Nephron (organoid): ENCODE results near the gene CCNL2.
"Not testable (repeated sequence)": the region's sequence is repeated elsewhere in the genome, so short reads cannot be mapped to it uniquely, and the experiment has no call there.

Source experiments
- H3K27ac Mint-ChIP-seq, 3 experiments: 2 replicates each; pipeline ENCODE4 v1.8.0; 2020; ENCODE audit warnings: mixed read lengths in 3 of 3, mild to moderate bottlenecking in 2 of 3, moderate library complexity in 1 of 3
- H3K27me3 Mint-ChIP-seq: 2 replicates; pipeline ENCODE4 v1.8.0; 2021; ENCODE audit warnings: low read depth, mild to moderate bottlenecking, moderate library complexity, mixed read lengths
- H3K36me3 Mint-ChIP-seq: 2 replicates; pipeline ENCODE4 v1.8.0; 2020; ENCODE audit warnings: low read depth, mixed read lengths
- H3K4me1 Mint-ChIP-seq: 2 replicates; pipeline ENCODE4 v1.8.0; 2020; ENCODE audit warnings: mixed read lengths
- H3K4me3 Mint-ChIP-seq, 3 experiments: 2 replicates each; pipeline ENCODE4 v1.8.0; 2020; ENCODE audit warnings: mild to moderate bottlenecking in 3 of 3, mixed read lengths in 3 of 3, moderate library complexity in 2 of 3
- H3K9me3 Mint-ChIP-seq: 2 replicates; pipeline ENCODE4 v1.8.0; 2020; ENCODE audit warnings: mixed read lengths
- TF ChIP-seq, protein P1 (sequence below), 3 experiments: fragments of 200-600 bp; sonication (generic); IDR thresholded peaks; one replicate each; pipeline ENCODE4 v1.5.0; 2021; ENCODE audit warnings: antibody characterized with exemption in 3 of 3; ENCODE audit not compliant: unreplicated experiment in 3 of 3

Gene CCNL2

DNA sequence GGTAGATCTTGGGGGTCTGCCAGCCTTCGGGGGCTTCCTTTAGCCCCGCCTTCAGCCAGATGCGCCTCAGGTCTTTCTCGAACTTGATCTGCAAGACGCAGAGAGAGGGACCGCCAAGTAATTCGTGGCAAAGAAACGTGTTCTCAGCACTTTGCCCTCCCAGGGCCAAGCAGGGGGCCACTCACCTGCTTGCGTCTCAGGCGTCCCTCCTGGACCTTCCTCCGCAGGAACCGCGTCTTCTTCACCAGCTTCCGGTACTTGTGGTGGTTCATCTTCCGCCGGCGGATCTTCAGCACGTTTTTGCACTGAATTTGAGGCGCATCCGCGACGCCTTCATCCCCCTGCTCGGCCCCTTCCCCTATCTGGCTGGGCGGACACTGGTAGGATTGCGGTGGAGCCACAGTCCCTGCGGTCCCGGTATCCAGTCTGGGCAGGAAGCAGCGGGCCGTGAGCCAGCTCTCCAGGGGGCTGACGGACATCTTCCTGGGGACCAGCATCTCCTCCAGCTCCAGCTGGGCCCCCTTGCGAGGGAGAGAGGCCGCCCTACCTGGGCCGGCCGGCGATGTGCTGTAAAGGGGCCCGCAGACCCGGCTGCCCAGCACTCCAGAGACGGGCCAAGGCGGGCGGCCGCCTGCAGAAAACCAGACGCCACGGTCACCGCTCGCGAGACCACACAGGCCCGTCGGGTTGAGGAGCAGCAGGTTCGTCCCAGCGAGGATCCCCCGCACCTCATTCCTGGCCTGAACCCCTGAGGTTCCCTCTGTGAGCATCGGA is 25.1 kb downstream of the CCNL2 start:
- no peaks in the 10 kb centered on the region for H3K27me3 Mint-ChIP-seq
- no peak overlapping the region for H3K27ac Mint-ChIP-seq
- TF ChIP-seq, protein P1, sequence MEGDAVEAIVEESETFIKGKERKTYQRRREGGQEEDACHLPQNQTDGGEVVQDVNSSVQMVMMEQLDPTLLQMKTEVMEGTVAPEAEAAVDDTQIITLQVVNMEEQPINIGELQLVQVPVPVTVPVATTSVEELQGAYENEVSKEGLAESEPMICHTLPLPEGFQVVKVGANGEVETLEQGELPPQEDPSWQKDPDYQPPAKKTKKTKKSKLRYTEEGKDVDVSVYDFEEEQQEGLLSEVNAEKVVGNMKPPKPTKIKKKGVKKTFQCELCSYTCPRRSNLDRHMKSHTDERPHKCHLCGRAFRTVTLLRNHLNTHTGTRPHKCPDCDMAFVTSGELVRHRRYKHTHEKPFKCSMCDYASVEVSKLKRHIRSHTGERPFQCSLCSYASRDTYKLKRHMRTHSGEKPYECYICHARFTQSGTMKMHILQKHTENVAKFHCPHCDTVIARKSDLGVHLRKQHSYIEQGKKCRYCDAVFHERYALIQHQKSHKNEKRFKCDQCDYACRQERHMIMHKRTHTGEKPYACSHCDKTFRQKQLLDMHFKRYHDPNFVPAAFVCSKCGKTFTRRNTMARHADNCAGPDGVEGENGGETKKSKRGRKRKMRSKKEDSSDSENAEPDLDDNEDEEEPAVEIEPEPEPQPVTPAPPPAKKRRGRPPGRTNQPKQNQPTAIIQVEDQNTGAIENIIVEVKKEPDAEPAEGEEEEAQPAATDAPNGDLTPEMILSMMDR (IDR thresholded peaks at IDR 0.05; ENCODE audit: unreplicated experiment in 3 of 3) = no peak
- peak overlapping the region; percentile 86 to 91 (median 88) for H3K4me3 Mint-ChIP-seq
- H3K36me3 Mint-ChIP-seq = no peaks in the 10 kb centered on the region
- H3K4me1 Mint-ChIP-seq = peaks cover 6% of the 10 kb centered on the region
- H3K9me3 Mint-ChIP-seq = no peaks in the 10 kb centered on the region

DNA sequence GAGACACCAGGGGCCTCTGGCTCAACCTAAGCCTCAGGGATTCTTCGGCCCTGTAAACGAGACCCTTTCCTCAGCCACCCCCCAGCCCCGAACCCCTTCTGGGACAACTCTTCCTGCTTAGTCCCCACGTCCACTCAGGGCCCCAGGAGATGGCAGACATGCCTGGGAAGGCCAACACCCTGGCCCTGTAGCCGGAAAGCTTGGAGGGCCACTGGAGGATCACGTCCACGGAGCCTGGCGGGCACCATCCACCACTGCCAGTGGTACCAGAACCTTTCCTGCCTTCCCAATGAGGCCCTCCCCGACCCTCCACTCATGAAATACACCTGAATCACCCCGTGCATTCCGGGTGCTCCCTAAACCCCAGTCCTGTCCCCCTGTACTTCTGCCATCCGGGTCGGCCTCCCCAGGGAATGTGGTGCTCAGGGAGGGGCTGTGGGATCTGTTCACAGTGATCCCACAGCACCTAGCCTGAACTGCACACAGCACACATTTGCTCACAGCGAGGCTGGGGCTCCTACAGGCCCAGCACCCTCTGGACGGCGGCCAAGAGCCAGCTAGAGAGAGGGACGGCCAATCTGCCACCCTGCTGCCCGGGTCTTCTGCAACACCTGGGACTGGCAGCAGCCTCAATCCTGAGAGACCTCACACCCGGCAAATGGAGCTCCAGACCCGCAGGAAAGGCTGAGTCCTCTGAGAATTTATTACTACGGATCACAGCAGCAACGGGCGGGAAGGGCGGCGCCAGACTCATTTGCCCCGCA is 25.9 kb downstream of the CCNL2 start:
- peak overlapping the region; percentile 74 to 91 (median 88) for H3K4me3 Mint-ChIP-seq
- no peaks in the 10 kb centered on the region for H3K36me3 Mint-ChIP-seq
- H3K27ac Mint-ChIP-seq = no peak overlapping the region
- H3K4me1 Mint-ChIP-seq = peaks cover 6% of the 10 kb centered on the region
- peaks cover 4% of the 10 kb centered on the region for H3K27me3 Mint-ChIP-seq
- no peaks in the 10 kb centered on the region for H3K9me3 Mint-ChIP-seq
- TF ChIP-seq, protein P1 (IDR thresholded peaks at IDR 0.05; ENCODE audit: unreplicated experiment in 3 of 3) = no peak

GRCh38 chr1:1371746-1372711 is 27.1 kb downstream of the CCNL2 start:
- TF ChIP-seq, protein P1 (IDR thresholded peaks at IDR 0.05; ENCODE audit: unreplicated experiment in 3 of 3) = peak; percentile 94 to 95 (median 94)
- Mint-ChIP-seq H3K27ac (no peak overlapping the region), H3K9me3 (no peaks in the 10 kb centered on the region)

DNA sequence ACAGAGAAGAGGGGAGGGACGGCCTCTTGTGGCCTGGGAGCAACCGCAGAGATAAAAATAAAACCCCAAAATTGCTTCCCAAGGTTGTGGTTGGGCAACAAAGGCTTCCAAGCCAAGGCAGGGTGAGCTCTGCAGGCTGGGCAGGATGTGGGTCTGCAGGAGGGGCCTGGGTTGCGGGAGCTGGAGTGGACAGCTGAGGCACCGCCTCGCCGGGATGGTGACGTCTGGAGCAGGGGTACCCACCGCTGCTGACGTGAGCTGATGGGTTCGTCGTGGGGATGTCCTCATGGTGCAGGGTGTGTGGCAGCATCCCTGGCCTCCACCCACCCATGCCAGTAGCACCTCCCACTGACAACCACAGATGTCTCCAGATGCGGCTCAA is 27.8 kb downstream of the CCNL2 start:
- Mint-ChIP-seq H3K9me3 (no peaks in the 10 kb centered on the region), H3K4me1 (peaks cover 6% of the 10 kb centered on the region), H3K4me3 (no peak overlapping the region), H3K27me3 (peaks cover 4% of the 10 kb centered on the region), H3K27ac (no peak overlapping the region), H3K36me3 (no peaks in the 10 kb centered on the region)
- TF ChIP-seq, protein P1 (IDR thresholded peaks at IDR 0.05; ENCODE audit: unreplicated experiment in 3 of 3) = no peak

More at GRCh38 chr1:1371746-1372711, 27.1 kb downstream of the CCNL2 start:
- Mint-ChIP-seq H3K4me3 (peak overlapping the region; percentile 68 to 77 (median 71)), H3K27me3 (peaks cover 4% of the 10 kb centered on the region), H3K4me1 (peaks cover 6% of the 10 kb centered on the region), H3K36me3 (no peaks in the 10 kb centered on the region)

DNA sequence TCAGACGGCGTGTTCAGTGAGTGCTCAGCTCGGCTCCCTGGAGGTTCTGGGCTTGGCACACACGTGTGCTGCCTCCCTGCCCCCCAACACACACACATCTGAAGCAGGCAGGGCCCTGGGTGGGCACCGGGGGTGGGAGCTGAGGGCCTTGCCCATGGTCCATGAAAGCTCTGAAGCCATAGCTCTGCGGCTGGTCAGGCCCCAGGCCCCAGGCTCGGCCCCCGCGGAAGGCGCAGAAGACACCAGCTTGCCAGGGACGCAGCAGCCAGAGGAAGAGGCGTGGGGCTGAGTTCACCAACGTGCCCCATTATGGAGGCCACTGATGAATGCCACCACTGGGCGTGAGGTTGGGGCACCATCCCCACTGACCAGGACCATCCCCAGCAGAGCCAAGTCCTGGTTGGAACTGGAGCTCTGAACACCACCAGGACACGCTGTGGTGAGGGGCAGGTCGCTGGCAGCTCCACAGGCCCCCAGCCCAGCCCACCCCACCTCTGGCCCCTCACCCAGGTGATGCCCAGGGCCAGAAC is 28.3 kb downstream of the CCNL2 start:
- no peak overlapping the region for H3K4me3 Mint-ChIP-seq
- peaks cover 4% of the 10 kb centered on the region for H3K27me3 Mint-ChIP-seq
- TF ChIP-seq, protein P1 (IDR thresholded peaks at IDR 0.05; ENCODE audit: unreplicated experiment in 3 of 3) = no peak
- H3K4me1 Mint-ChIP-seq = peaks cover 6% of the 10 kb centered on the region
- no peak overlapping the region for H3K27ac Mint-ChIP-seq
- H3K36me3 Mint-ChIP-seq = no peaks in the 10 kb centered on the region
- no peaks in the 10 kb centered on the region for H3K9me3 Mint-ChIP-seq

- H3K9me3 Mint-ChIP-seq, H3K4me1 Mint-ChIP-seq, H3K36me3 Mint-ChIP-seq, H3K27me3 Mint-ChIP-seq, H3K27ac Mint-ChIP-seq: not testable (repeated sequence)
- H3K4me3 Mint-ChIP-seq = peak overlapping the region; percentile 24 to 56 (median 28)
Observed at GRCh38 chr1:1370094-1370493, 29.0 kb downstream of the CCNL2 start.
